HCT116 (cell line): ENCODE results near the gene RASSF3.

Experiments
- CEBPB ChIP-seq: IDR thresholded peaks from 2 replicates; pipeline ENCODE4 v1.6.1; 2012; ENCODE audit warnings: low read depth
- EZH2 ChIP-seq: fragments of 200-600 bp; sonication (generic); IDR thresholded peaks from 2 replicates; pipeline ENCODE4 v1.6.1; 2017; ENCODE audit warnings: antibody characterized with exemption, mixed run types
- EZH2phosphoT487 ChIP-seq: fragments of 200-600 bp; IDR thresholded peaks from 2 replicates; pipeline ENCODE4 v1.6.1; 2018; ENCODE audit warnings: antibody characterized with exemption, borderline replicate concordance
- YY1 ChIP-seq: IDR thresholded peaks from 2 replicates; pipeline ENCODE4 v1.6.1; 2011; ENCODE audit warnings: low read length, low read depth, moderate library complexity, mild to moderate bottlenecking; ENCODE audit not compliant: insufficient replicate concordance; ENCODE audit errors: extremely low read depth
- TF ChIP-seq, protein P1 (sequence below), 3 experiments: fragments of 200-600 bp in 1 of 3; sonication (generic) in 1 of 3; IDR thresholded peaks in 2 of 3; conservative IDR thresholded peaks in 1 of 3; 2 replicates each; pipeline ENCODE4 v1.5.1; 2012 to 2017; ENCODE audit warnings: low read depth in 2 of 3, low read length in 2 of 3, antibody characterized with exemption in 1 of 3, borderline replicate concordance in 1 of 3, control low read depth in 1 of 3, mild to moderate bottlenecking in 1 of 3, mixed read lengths in 1 of 3, mixed run types in 1 of 3, moderate library complexity in 1 of 3; ENCODE audit not compliant: insufficient read depth in 1 of 3
- TF ChIP-seq, protein P2 (sequence below): IDR thresholded peaks from 2 replicates; pipeline ENCODE4 v1.6.1; 2012

DNA sequence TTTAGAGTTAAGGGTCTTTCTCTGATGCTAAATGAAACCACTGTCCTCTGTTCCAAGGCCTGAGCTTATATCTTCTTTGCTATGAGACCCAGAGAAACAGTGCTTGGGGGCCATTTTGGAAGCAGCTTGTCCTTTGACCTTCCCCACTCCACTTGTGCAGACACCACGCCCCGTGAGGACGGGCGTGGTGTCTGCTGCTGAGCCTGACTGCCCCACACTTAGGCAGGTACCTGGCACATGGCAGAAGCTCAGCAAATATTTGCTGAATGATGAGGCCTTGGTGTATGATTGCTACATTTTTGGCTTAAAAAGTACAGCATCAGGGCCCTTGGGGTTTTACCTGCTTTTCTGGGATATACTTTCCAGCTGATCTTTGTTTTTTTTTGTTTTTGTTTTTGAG lies 69.9 kb downstream of the RASSF3 start:
- no peak for TF ChIP-seq EZH2phosphoT487
- TF ChIP-seq, protein P1, sequence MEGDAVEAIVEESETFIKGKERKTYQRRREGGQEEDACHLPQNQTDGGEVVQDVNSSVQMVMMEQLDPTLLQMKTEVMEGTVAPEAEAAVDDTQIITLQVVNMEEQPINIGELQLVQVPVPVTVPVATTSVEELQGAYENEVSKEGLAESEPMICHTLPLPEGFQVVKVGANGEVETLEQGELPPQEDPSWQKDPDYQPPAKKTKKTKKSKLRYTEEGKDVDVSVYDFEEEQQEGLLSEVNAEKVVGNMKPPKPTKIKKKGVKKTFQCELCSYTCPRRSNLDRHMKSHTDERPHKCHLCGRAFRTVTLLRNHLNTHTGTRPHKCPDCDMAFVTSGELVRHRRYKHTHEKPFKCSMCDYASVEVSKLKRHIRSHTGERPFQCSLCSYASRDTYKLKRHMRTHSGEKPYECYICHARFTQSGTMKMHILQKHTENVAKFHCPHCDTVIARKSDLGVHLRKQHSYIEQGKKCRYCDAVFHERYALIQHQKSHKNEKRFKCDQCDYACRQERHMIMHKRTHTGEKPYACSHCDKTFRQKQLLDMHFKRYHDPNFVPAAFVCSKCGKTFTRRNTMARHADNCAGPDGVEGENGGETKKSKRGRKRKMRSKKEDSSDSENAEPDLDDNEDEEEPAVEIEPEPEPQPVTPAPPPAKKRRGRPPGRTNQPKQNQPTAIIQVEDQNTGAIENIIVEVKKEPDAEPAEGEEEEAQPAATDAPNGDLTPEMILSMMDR (IDR thresholded peaks at IDR 0.05 in 2 of 3, conservative IDR thresholded peaks at IDR 0.05 in 1 of 3; ENCODE audit: borderline replicate concordance in 1 of 3, insufficient read depth in 1 of 3, low read depth in 2 of 3, low read length in 2 of 3), result no peak
- no peak for TF ChIP-seq CEBPB
- TF ChIP-seq, protein P2, sequence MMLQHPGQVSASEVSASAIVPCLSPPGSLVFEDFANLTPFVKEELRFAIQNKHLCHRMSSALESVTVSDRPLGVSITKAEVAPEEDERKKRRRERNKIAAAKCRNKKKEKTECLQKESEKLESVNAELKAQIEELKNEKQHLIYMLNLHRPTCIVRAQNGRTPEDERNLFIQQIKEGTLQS, result no peak
- peak; percentile 5 for TF ChIP-seq YY1
- no peak for TF ChIP-seq EZH2
